Measurements from ENCODE around the gene GPC2. TPM values are rescaled to one million over a fixed set of nuclear protein-coding genes. Genes with fewer than 3 reads are reported as not detected.

Gene GPC2
- polyA plus RNA-seq, 2 donors: 1.1 to 2.2 TPM

DNA sequence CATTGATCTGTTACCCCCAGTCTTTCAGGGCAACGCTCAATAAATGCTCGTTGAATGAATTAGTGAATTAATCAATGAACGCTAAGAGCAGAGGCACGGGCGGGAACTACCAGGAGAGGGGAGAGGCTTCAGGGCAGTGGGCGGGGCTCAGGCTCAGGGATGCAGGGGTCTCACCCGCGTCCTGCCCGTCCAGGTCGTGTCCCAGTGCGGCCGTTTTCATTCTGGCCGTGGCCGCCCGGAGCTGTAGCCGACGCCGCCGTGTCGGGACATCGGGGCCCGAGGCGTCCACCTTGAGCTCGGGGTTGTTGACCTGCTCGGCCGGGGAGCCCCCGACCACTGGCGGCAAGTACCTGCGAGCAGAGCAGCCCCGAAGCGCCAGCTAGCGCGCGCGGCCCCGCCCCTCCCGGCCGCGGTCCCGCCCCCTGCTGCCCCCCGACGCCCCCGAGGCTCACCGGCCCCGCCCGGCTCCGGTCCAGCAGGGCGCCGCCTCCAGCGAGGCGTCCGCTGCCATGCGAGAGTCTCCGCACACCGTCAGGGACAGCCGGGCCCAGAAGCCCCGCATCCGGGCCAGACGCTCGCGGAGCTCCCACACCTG, 6.0 kb downstream of the GPC2 start:
- WGBS, 2 donors: 4 to 5% methylated on average over 48 to 61 of the region's 61 CpGs
- H3K9me3 ChIP-seq (ENCODE audit: control insufficient read depth in 2 of 2, insufficient read depth in 1 of 2, low read depth in 1 of 2, low read length in 1 of 2): no peaks in the 10 kb centered on the region
- no peak overlapping the region for H3K27ac ChIP-seq (ENCODE audit: low read depth in 2 of 2, low read length in 1 of 2)
- H3K27me3 ChIP-seq (ENCODE audit: control insufficient read depth in 1 of 2, insufficient read depth in 2 of 2, low read length in 2 of 2): no peaks in the 10 kb centered on the region
- peaks cover 7 to 11% of the 10 kb centered on the region in 2 donors for H3K4me1 ChIP-seq (ENCODE audit: control insufficient read depth in 2 of 2, insufficient read depth in 2 of 2, low read length in 1 of 2)
- H3K36me3 ChIP-seq (ENCODE audit: control insufficient read depth in 2 of 2, insufficient read depth in 2 of 2, low read length in 1 of 2): no peaks in the 10 kb centered on the region
- peak overlapping the region; percentile 22 to 47 for H3K4me3 ChIP-seq (ENCODE audit: low read depth in 1 of 2, low read length in 2 of 2)

DNA sequence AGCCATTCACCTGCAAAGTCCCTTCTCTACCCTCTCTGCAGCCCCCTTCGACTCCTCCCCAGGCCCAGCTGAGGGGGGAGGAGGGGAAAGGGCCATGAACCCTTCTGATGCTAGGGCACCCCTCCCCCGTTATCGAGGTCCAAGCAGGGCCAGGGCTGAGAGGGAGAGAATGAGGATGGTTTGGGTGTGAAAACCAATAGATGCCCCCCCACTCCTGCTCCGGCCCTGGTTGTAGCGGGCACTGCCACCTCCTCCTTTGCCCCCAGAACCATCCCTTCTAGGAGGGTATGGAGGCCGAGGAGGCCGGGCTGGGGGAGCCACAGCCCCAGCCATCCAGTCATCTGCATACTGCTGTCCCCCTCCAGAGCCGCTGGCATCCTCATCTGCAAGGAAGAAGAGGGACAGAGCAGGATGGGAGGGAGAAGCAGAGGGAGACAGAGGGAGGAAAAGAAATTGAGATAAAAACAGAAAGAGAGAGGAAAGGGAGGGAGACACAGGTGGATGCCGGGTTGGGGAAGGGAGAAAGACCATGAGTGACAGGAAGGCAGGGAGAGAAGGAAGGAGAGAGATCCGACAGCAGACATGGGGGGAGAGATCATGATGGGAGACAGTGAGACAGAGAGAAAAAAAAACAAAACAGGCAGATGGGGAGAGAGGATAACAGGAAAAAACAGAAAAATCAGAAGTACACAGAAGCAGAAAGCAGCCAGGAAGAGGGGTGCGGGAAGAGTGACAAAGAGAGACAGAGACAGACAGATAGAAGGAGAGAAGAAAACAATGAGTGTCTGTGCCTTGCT, 6.9 kb downstream of the GPC2 start:
- no peak overlapping the region for H3K4me3 ChIP-seq (ENCODE audit: low read depth in 1 of 2, low read length in 2 of 2)
- H3K27me3 ChIP-seq (ENCODE audit: control insufficient read depth in 1 of 2, insufficient read depth in 2 of 2, low read length in 2 of 2): no peaks in the 10 kb centered on the region
- H3K9me3 ChIP-seq (ENCODE audit: control insufficient read depth in 2 of 2, insufficient read depth in 1 of 2, low read depth in 1 of 2, low read length in 1 of 2): no peaks in the 10 kb centered on the region
- H3K4me1 ChIP-seq (ENCODE audit: control insufficient read depth in 2 of 2, insufficient read depth in 2 of 2, low read length in 1 of 2): peaks cover 7 to 11% of the 10 kb centered on the region in 2 donors
- 82 to 93% methylated on average over 11 of the region's 11 CpGs for WGBS, 2 donors
- no peaks in the 10 kb centered on the region for H3K36me3 ChIP-seq (ENCODE audit: control insufficient read depth in 2 of 2, insufficient read depth in 2 of 2, low read length in 1 of 2)
- no peak overlapping the region for H3K27ac ChIP-seq (ENCODE audit: low read depth in 2 of 2, low read length in 1 of 2)

DNA sequence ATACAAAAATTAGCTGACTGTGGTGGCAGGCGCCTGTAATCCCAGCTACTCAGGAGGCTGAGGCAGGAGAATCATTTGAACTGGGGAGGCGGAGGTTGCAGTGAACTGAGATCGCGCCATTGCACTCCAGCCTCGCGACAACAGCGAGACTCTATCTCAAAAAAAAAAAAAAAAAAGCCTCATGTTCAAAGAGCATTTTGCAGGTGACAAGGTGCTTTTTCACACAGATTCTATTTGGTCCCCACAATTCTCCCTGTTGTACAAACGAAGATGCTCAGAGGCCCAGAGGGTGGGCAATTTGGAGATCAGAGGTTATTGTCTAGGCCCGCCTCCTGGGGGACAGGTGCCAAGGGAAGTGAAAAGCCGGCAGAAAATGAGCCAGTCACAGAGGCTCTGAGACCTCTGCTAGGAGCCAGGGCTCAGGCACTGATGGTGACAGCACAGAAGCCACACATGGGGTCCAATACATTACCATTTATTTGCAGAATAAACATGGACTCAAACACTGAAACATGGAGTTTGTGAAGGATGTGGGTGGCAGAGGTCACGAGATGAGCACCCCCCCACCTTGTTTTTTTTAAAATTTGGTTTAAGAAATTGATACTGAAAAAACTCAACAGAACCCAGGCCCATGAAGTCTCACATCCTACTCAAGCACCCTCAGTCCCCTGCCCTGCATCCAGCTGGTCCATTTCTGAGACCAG, 7.9 kb downstream of the GPC2 start:
- H3K36me3 ChIP-seq (ENCODE audit: control insufficient read depth in 2 of 2, insufficient read depth in 2 of 2, low read length in 1 of 2): no peaks in the 10 kb centered on the region
- no peaks in the 10 kb centered on the region for H3K9me3 ChIP-seq (ENCODE audit: control insufficient read depth in 2 of 2, insufficient read depth in 1 of 2, low read depth in 1 of 2, low read length in 1 of 2)
- no peaks in the 10 kb centered on the region for H3K27me3 ChIP-seq (ENCODE audit: control insufficient read depth in 1 of 2, insufficient read depth in 2 of 2, low read length in 2 of 2)
- H3K4me3 ChIP-seq (ENCODE audit: low read depth in 1 of 2, low read length in 2 of 2): no peak overlapping the region
- H3K27ac ChIP-seq (ENCODE audit: low read depth in 2 of 2, low read length in 1 of 2): no peak overlapping the region
- WGBS, 2 donors: 77 to 86% methylated on average over 11 of the region's 11 CpGs
- peaks cover 7 to 11% of the 10 kb centered on the region in 2 donors for H3K4me1 ChIP-seq (ENCODE audit: control insufficient read depth in 2 of 2, insufficient read depth in 2 of 2, low read length in 1 of 2)

DNA sequence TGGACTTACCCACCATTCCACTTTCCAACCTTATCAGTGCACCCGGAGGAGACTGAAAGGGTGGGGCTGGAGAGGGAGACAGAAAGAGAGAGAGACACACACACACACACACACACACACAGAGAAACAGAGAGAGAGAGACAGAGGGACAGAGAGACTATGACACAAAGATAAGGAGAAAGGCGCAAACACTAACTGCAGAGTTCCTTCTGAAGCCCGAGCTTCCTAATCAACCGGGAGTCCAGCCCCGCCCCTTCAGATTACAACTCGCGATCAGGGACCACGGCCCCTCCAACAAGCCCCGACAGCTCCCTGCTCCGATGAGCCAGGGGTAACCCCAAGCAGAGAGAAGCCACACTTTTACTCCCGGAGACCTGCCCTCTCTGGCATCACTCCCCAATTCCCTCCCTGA, 9.3 kb downstream of the GPC2 start:
- Histone ChIP-seq H3K27ac (ENCODE audit: low read depth in 2 of 2, low read length in 1 of 2) (peak overlapping the region; percentile 71 to 86), H3K27me3 (ENCODE audit: control insufficient read depth in 1 of 2, insufficient read depth in 2 of 2, low read length in 2 of 2) (no peaks in the 10 kb centered on the region), H3K9me3 (ENCODE audit: control insufficient read depth in 2 of 2, insufficient read depth in 1 of 2, low read depth in 1 of 2, low read length in 1 of 2) (no peaks in the 10 kb centered on the region), H3K4me1 (ENCODE audit: control insufficient read depth in 2 of 2, insufficient read depth in 2 of 2, low read length in 1 of 2) (peaks cover 11% of the 10 kb centered on the region in 2 donors), H3K36me3 (ENCODE audit: control insufficient read depth in 2 of 2, insufficient read depth in 2 of 2, low read length in 1 of 2) (no peaks in the 10 kb centered on the region), H3K4me3 (ENCODE audit: low read depth in 1 of 2, low read length in 2 of 2) (peak overlapping the region; percentile 35 to 47)
- 2 to 6% methylated on average over 7 to 11 of the region's 11 CpGs for WGBS, 2 donors

DNA sequence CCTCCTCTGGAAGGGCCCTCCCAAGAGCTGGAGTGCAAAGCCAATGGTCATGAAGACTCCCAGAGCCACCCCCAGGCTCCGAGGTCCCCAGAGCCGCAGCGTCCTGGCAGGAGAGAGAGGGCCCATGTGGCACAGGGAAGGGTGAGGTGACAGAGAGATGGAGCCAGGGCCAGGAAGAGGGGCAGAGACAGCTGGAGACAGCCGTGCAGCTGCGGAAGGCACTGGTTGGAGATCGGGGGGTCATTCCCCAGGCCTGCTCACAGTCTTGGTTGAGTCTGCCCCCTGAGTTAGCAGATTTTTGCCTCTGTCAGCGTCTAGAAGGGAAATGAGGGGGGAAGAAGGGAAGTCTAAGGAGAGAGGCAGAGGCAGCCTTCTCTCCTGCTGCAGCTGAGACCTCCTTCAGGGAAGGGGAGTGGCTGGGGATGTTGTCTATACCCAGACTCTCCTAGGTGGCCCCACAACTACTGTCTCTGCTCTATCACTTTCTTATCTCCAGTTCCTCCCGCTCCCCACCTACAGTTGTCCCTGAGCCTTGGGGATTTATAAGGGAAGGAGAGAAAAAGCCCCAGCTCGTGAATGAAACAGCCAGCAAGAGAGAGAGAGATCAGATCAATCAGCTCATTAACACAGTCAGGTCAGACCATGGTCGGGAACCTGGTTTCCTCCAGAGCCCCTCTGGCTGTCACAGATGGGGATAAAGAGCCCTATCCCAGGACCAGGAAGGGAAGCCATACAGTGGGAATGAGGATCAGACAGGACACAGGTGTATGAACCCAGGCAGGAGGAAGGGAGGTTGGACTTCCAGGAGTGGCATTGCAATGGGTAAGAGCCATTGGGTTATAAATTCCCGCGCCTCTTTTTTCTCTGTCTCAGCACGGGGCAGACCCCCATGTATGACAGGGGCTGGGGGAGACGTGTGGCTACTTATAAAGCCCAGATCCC, 9.9 kb downstream of the GPC2 start:
- peaks cover 11% of the 10 kb centered on the region in 2 donors for H3K4me1 ChIP-seq (ENCODE audit: control insufficient read depth in 2 of 2, insufficient read depth in 2 of 2, low read length in 1 of 2)
- 53 to 58% methylated on average over 14 of the region's 14 CpGs for WGBS, 2 donors
- H3K27ac ChIP-seq (ENCODE audit: low read depth in 2 of 2, low read length in 1 of 2): no peak overlapping the region

DNA sequence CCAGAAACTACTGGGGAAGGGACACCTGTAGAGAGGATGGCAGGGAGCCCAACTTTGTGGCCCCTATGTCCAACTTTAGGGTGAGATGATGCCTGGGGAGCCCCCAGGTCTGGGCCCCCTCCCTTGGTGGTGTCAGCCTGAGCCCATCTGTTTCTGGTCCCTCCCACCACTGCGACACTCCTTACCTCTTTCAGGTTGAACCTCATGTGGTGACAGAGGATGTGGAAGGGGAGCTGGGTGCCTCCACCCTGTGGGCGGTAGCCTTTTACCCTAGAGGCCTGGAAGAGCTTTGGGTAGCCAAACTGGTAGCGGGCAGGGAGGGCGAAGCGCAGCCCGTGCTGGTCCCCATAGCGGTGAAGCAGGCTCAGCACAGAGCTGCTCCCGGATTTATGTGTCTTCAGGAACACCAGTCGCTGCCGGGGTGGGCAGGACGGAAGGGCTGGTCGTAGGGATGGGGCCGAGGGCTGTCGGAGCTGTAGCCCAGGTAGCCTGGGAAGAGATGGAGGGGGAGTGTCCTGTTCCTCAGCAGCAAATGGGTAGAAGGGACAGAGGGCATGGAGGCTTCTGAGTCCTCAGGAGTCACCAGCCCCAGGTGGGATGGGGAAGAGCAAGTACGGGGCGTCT, 10.8 kb downstream of the GPC2 start:
- Histone ChIP-seq H3K4me1 (ENCODE audit: control insufficient read depth in 2 of 2, insufficient read depth in 2 of 2, low read length in 1 of 2) (peaks cover 7 to 11% of the 10 kb centered on the region in 2 donors), H3K4me3 (ENCODE audit: low read depth in 1 of 2, low read length in 2 of 2) (no peak overlapping the region), H3K36me3 (ENCODE audit: control insufficient read depth in 2 of 2, insufficient read depth in 2 of 2, low read length in 1 of 2) (no peaks in the 10 kb centered on the region), H3K27ac (ENCODE audit: low read depth in 2 of 2, low read length in 1 of 2) (no peak overlapping the region), H3K9me3 (ENCODE audit: control insufficient read depth in 2 of 2, insufficient read depth in 1 of 2, low read depth in 1 of 2, low read length in 1 of 2) (no peaks in the 10 kb centered on the region), H3K27me3 (ENCODE audit: control insufficient read depth in 1 of 2, insufficient read depth in 2 of 2, low read length in 2 of 2) (no peaks in the 10 kb centered on the region)
- WGBS, 2 donors: 67 to 78% methylated on average over 16 of the region's 16 CpGs

More for the DNA sequence above, 9.9 kb downstream of the GPC2 start:
- peak overlapping the region in 1 of 2 donors; percentile 35 for H3K4me3 ChIP-seq (ENCODE audit: low read depth in 1 of 2, low read length in 2 of 2)
- H3K36me3 ChIP-seq (ENCODE audit: control insufficient read depth in 2 of 2, insufficient read depth in 2 of 2, low read length in 1 of 2): no peaks in the 10 kb centered on the region
- no peaks in the 10 kb centered on the region for H3K27me3 ChIP-seq (ENCODE audit: control insufficient read depth in 1 of 2, insufficient read depth in 2 of 2, low read length in 2 of 2)
- H3K9me3 ChIP-seq (ENCODE audit: control insufficient read depth in 2 of 2, insufficient read depth in 1 of 2, low read depth in 1 of 2, low read length in 1 of 2): no peaks in the 10 kb centered on the region

DNA sequence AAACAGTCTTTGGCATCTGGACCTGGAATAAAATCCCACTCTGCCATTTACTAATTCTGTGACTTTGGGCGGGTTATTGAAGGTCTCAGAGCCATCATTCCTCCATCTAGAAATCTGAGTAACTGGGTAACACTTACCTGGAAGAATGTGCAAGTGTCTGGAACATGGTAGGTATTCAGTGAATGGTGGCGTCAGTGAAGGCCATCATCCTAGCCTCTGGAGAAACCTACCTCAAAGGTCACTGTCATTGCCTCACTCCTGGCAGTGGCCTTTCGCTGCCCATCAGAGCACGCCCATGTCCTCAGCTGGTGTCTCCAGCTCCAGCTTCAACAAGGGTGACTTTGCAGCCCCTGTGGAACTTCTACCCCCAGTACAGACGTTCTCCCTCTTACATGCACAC, 13.3 kb downstream of the GPC2 start:
- no peaks in the 10 kb centered on the region for H3K9me3 ChIP-seq (ENCODE audit: control insufficient read depth in 2 of 2, insufficient read depth in 1 of 2, low read depth in 1 of 2, low read length in 1 of 2)
- H3K27me3 ChIP-seq (ENCODE audit: control insufficient read depth in 1 of 2, insufficient read depth in 2 of 2, low read length in 2 of 2): no peaks in the 10 kb centered on the region
- WGBS, 2 donors: 89 to 92% methylated on average over 5 of the region's 5 CpGs
- no peak overlapping the region for H3K4me3 ChIP-seq (ENCODE audit: low read depth in 1 of 2, low read length in 2 of 2)
- H3K36me3 ChIP-seq (ENCODE audit: control insufficient read depth in 2 of 2, insufficient read depth in 2 of 2, low read length in 1 of 2): no peaks in the 10 kb centered on the region
- peak overlapping the region; percentile 18 to 38 for H3K27ac ChIP-seq (ENCODE audit: low read depth in 2 of 2, low read length in 1 of 2)
- peaks cover 9 to 11% of the 10 kb centered on the region in 2 donors for H3K4me1 ChIP-seq (ENCODE audit: control insufficient read depth in 2 of 2, insufficient read depth in 2 of 2, low read length in 1 of 2)

DNA sequence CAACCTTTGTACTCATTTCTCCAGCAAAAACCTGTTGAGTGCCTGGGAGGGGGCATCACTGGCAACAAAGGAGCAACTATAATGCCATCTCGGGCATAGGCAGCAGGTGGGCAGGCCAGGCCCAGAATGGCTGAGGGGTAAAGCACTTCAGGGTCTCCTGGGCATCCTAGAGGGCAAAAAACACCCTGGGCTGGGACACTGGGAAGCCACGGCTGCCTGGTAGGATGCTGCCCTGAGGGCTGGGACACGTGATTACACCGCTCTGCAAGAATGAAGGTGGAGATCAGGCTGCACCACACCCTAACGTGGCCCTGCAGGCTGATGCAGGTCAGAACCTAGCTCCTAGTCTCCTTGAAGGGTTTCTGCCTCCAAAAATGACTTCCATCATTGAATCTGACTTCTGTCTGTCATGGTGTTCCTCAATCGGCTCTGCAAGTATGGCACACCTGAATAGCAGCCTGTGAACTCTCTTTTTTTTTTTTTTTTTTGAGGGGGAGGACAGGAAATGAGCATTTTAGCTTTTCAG, 14.1 kb downstream of the GPC2 start:
- no peak overlapping the region for H3K4me3 ChIP-seq (ENCODE audit: low read depth in 1 of 2, low read length in 2 of 2)
- peaks cover 8 to 9% of the 10 kb centered on the region in 2 donors for H3K4me1 ChIP-seq (ENCODE audit: control insufficient read depth in 2 of 2, insufficient read depth in 2 of 2, low read length in 1 of 2)
- H3K9me3 ChIP-seq (ENCODE audit: control insufficient read depth in 2 of 2, insufficient read depth in 1 of 2, low read depth in 1 of 2, low read length in 1 of 2): no peaks in the 10 kb centered on the region
- no peaks in the 10 kb centered on the region for H3K27me3 ChIP-seq (ENCODE audit: control insufficient read depth in 1 of 2, insufficient read depth in 2 of 2, low read length in 2 of 2)
- peak overlapping the region; percentile 9 to 82 for H3K27ac ChIP-seq (ENCODE audit: low read depth in 2 of 2, low read length in 1 of 2)
- H3K36me3 ChIP-seq (ENCODE audit: control insufficient read depth in 2 of 2, insufficient read depth in 2 of 2, low read length in 1 of 2): no peaks in the 10 kb centered on the region
- WGBS, 2 donors: 42 to 48% methylated on average over 6 of the region's 6 CpGs

All from esophagus (tissue), 2 donors.